Measurements from ENCODE around the gene LAPTM4A.

LAPTM4A gene

GRCh38 chr2:20054119-20054518 lies 2.7 kb upstream of the LAPTM4A start:
- in situ Hi-C loops (cut with HindIII; ENCODE audit: low sequenced_read_pairs) = no loop called here
- no peak for DNase-seq (ENCODE audit: low read depth, low spot score)
- no peak overlapping the region for H3K4me3 ChIP-seq (ENCODE audit: low read depth, low read length)
- no peak for TF ChIP-seq CTCF (IDR thresholded peaks at IDR 0.05; ENCODE audit: low read depth, low read length)

- in situ Hi-C loops (cut with HindIII; ENCODE audit: low sequenced_read_pairs) = no loop called here
- peak; percentile 80 for DNase-seq (ENCODE audit: low read depth, low spot score)
- peak overlapping the region; percentile 96 for H3K4me3 ChIP-seq (ENCODE audit: low read depth, low read length)
- no peak for TF ChIP-seq CTCF (IDR thresholded peaks at IDR 0.05; ENCODE audit: low read depth, low read length)
Measured at GRCh38 chr2:20052861-20053281, 1.4 kb upstream of the LAPTM4A start.

GRCh38 chr2:20052229-20052851 lies 912 bp upstream of the LAPTM4A start:
- H3K4me3 ChIP-seq (ENCODE audit: low read depth, low read length) = peak overlapping the region; percentile 96
- TF ChIP-seq CTCF (IDR thresholded peaks at IDR 0.05; ENCODE audit: low read depth, low read length) = no peak
- DNase-seq (ENCODE audit: low read depth, low spot score) = no peak
- in situ Hi-C loops (cut with HindIII; ENCODE audit: low sequenced_read_pairs) = no loop called here

GRCh38 chr2:20050646-20051531 lies 539 bp downstream of the LAPTM4A start:
- peak; percentile 70 for DNase-seq (ENCODE audit: low read depth, low spot score)
- H3K4me3 ChIP-seq (ENCODE audit: low read depth, low read length) = peak overlapping the region; percentile 96
- in situ Hi-C loops (cut with HindIII; ENCODE audit: low sequenced_read_pairs) = no loop called here
- TF ChIP-seq CTCF (IDR thresholded peaks at IDR 0.05; ENCODE audit: low read depth, low read length) = peak; percentile 37

- DNase-seq (ENCODE audit: low read depth, low spot score) = peak; percentile 68
- H3K4me3 ChIP-seq (ENCODE audit: low read depth, low read length) = peak overlapping the region; percentile 96
- TF ChIP-seq CTCF (IDR thresholded peaks at IDR 0.05; ENCODE audit: low read depth, low read length) = no peak
- in situ Hi-C loops (cut with HindIII; ENCODE audit: low sequenced_read_pairs) = no loop called here
Measured at GRCh38 chr2:20050104-20050645, 1.3 kb downstream of the LAPTM4A start.

GRCh38 chr2:20049637-20050036 lies 1.8 kb downstream of the LAPTM4A start:
- TF ChIP-seq CTCF (IDR thresholded peaks at IDR 0.05; ENCODE audit: low read depth, low read length) = no peak
- DNase-seq (ENCODE audit: low read depth, low spot score) = peak; percentile 34
- in situ Hi-C loops (cut with HindIII; ENCODE audit: low sequenced_read_pairs) = no loop called here
- peak overlapping the region; percentile 96 for H3K4me3 ChIP-seq (ENCODE audit: low read depth, low read length)
